Measurements from ENCODE around the gene CPEB2.

Gene CPEB2

GRCh38 chr4:15007201-15007600, 4.9 kb downstream of the CPEB2 start:
- DNase-seq (ENCODE audit: low read depth): no peak
- no peak for TF ChIP-seq CTCF (IDR thresholded peaks at IDR 0.05; ENCODE audit: insufficient read depth, low read depth, low read length, missing control alignments)
- no peak overlapping the region; the same call in 1 of the 2 replicates for H3K4me3 ChIP-seq (ENCODE audit: low read depth, low read length)

GRCh38 chr4:15010038-15010585, 7.8 kb downstream of the CPEB2 start:
- no peak overlapping the region for H3K4me3 ChIP-seq (ENCODE audit: low read depth, low read length)
- TF ChIP-seq CTCF (IDR thresholded peaks at IDR 0.05; ENCODE audit: insufficient read depth, low read depth, low read length, missing control alignments): no peak
- DNase-seq (ENCODE audit: low read depth): no peak

GRCh38 chr4:15011166-15011565, 8.9 kb downstream of the CPEB2 start:
- no peak overlapping the region for H3K4me3 ChIP-seq (ENCODE audit: low read depth, low read length)
- no peak for DNase-seq (ENCODE audit: low read depth)
- TF ChIP-seq CTCF (IDR thresholded peaks at IDR 0.05; ENCODE audit: insufficient read depth, low read depth, low read length, missing control alignments): no peak

GRCh38 chr4:15012017-15012788, 9.9 kb downstream of the CPEB2 start:
- no peak for DNase-seq (ENCODE audit: low read depth)
- H3K4me3 ChIP-seq (ENCODE audit: low read depth, low read length): no peak overlapping the region
- no peak for TF ChIP-seq CTCF (IDR thresholded peaks at IDR 0.05; ENCODE audit: insufficient read depth, low read depth, low read length, missing control alignments)

- no peak for TF ChIP-seq CTCF (IDR thresholded peaks at IDR 0.05; ENCODE audit: insufficient read depth, low read depth, low read length, missing control alignments)
- no peak for DNase-seq (ENCODE audit: low read depth)
- no peak overlapping the region for H3K4me3 ChIP-seq (ENCODE audit: low read depth, low read length)
Observed at GRCh38 chr4:15013585-15013984, 11.3 kb downstream of the CPEB2 start.

- no peak for DNase-seq (ENCODE audit: low read depth)
- no peak for TF ChIP-seq CTCF (IDR thresholded peaks at IDR 0.05; ENCODE audit: insufficient read depth, low read depth, low read length, missing control alignments)
- no peak overlapping the region for H3K4me3 ChIP-seq (ENCODE audit: low read depth, low read length)
Observed at GRCh38 chr4:15015170-15015569, 12.9 kb downstream of the CPEB2 start.

Data from GM12865 (cell line).